Stimulated activated naive CD4-positive, alpha-beta T cell (primary cell): ENCODE results near the gene FST.

Experiments used
- DNase-seq, 6 experiments: peaks; one replicate each; lab custom pipeline; 2025; lab: John Stamatoyannopoulos, UW

The FST gene

DNA sequence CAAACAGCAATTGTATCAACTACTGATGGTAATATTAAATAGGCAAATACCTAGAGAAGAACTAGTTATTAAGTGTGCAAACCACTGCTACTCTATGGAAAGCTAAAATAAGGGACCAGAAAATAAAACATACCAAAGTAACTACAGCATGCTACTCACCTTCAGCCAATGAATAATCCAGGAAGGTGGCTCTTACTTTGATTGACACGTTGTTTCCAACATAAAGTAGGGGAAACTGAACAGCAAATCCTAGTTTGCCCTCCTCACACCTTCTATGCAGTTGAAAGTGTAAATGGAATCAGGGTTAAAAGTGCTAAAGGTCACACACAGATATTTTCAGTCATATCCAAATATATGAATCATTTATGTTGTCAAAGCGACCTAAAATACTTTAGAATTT, 5.1 kb upstream of the FST start:
- no peak for DNase-seq

DNA sequence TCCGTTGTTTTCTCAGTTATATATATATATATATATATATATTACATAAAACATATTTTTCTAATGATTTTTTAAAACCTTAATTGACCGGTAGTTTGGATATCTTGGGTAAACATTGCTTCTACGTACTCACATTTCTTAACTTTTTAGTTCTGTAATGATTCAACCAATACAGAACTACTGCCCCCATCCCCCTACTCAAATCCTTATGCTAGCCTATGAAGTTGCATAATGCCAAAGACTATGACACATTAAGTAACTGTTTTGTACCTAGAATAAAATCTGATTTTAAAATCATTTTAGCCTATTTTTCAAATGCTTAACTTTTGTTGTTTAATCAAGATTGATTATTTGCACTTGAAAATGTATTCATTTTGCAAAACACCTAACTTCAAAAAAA, 4.4 kb upstream of the FST start:
- DNase-seq = no peak

DNA sequence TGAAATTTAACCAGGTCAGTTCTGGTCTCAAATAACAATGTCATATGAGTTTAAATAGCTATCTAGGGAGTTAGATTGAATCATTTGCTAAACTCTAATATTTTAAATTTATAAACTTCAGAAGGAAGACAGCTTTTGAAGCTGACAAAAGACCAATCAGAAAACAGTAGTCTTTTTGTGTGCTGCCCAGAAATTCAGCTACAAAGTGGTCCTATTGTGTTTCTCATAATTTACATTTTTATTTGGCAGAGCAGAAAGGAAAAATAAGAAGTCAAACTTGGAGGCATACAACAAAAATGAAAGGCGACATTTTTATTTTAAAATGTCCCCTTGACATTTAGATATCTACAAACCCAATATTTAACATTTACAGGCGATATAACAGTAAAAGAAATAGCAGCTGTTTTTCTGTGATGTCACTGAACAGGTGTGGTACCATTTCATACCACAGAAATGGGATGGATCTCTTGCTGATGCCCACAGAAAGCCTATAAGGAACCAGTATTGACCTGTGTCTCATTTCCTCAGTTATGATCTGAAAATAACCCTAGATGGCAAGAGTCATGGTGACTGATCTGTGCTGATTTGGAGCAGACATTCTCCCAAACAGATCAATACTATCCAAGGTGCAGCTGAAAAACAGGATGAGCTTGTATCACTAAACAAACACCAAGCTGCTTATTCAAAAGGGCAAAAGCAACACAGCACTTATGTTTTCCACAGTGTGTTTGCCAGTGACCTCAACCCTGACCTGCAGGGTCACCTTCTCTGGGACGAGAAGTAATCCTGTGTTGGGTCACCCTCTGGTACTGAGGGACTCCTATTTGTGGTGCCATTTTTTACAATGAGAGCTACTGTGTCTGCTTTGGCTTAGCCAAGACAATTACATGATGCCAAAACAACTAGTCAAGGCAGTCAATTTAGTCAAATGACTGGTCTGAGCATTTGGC, 3.6 kb upstream of the FST start:
- DNase-seq = no peak

DNA sequence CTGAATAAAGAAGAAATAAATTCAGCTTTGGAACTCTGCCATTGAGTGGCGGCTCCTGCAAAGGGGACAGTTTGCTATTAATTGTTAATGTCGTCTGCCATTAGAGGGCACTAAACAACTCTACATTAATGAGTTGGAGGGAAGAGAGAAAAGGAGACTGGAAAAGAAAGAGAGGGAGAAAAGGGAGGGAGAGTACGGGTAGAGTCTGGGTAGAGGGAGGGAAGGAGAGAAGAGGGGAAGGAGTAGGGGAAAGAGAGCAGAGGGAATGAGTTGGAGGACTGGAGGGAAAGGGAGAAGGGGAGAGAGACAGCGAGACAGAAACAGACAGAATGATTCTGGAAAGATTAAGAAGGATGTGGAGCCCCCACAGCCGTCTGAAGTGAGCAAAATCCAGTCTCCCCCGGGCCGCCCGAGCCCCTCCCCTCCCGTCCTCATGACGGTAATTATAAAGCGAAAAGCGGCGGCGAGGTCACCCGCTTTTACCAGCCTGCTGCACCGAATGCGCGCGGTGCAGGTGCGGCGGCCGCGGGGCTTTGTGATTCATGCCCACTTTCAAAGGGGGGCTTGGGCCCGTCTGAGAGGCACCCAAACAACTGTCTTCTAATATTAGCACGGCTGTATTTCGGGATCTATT, 1.9 kb upstream of the FST start:
- peak in 2 of 6 experiments; percentile 4 to 40 for DNase-seq

DNA sequence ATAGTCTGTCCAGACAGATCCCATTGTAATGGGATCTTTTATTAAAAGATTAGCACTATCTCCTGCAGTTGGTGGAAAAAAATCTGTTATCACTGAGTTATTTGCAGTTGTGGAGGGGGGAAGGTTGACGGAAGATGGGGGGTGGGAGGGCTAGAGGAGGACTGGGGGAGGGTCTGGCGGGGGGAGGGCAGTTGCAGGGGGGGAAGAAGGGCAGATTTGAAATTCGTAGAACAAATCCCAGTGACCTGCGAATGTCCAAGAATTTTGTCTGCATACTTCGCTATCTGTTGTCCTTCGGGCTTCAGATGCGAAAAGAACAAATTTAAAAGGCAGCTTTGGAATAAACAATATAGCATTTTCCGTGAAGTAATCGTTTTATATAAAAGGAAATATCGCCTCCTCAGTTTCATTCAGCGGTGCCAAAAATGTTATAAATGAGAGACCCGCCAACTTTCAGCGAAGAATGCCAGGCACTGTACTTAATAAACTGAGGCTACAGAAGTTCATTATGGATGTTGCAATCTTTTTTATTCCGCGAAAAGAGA, 1.3 kb upstream of the FST start:
- DNase-seq = no peak

DNA sequence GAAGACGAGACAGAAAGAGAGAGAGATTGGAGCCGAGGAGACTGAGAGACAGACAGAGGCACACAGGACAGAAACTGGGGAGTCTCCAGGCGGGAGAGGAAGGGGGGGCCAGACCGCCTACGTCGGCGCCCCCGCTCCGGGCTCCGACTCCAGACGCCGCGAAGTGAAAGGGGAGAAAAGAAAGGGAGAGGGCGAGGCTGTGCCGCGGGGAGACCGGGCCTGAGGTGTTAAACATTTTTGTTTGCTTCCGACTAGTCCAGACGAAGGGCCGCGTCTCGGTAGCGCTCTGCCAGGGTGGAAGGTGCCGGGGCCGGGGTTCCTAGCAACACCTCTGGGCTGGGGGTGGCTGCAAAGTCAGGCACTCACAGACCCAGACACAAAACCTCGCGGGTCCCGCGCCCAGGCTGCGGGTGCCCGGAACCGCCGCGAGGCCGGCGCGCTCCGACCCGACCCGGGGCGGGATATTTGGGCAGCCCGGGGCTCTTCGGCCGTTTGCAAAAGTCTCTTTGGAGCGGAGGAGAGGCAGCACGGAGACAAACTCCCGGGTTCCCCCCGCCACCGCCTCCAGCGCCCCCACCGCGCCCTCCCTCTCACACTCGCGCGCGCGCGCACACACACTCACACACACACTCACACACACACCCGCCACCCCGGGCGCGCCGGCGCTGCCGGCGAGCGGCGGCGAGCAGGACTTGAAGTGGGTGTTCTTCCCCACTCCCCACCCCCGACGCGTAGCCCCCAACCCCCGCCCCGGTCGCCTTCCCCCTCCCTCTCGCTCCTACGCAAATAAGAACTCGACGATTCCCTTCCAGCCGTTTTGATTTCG, 626 bp upstream of the FST start:
- DNase-seq = peak in 3 of 6 experiments; percentile 6 to 36 (median 35)

DNA sequence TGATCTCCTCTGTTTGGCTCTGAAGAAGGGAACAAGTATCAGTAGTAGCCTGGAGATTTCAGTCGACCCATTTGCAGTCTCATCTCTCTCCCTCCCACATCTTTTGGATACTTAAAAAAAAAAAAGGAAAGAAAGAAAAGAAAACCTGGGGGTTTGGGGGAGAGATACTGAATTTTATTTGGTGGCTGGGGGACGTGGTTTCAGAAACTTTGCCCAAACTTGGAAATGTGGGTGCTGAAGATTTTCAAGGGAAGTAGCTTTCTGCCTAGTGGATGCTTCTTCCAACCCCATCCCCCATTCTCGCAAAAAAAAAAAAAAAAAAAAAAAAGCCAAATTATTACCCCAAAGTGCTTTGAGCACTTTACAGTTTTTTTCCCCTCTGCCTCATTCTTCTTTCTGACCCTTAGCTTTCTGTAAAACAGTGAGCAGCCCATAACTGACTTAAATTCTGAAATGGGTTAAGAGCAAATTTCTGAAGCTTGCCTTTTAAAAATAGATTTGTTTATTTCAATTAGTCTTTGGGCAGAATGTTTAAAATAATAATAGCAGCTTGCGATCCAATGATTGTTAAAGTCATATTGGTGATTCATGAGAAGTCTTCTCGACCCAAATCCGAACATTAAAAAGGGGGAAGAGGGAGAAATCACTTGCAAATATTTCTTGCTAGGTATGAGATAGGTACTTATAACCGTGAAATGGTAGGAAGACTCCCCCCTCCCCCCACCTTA, 894 bp downstream of the FST start:
- DNase-seq = peak in 1 of 6 experiments; percentile 14

DNA sequence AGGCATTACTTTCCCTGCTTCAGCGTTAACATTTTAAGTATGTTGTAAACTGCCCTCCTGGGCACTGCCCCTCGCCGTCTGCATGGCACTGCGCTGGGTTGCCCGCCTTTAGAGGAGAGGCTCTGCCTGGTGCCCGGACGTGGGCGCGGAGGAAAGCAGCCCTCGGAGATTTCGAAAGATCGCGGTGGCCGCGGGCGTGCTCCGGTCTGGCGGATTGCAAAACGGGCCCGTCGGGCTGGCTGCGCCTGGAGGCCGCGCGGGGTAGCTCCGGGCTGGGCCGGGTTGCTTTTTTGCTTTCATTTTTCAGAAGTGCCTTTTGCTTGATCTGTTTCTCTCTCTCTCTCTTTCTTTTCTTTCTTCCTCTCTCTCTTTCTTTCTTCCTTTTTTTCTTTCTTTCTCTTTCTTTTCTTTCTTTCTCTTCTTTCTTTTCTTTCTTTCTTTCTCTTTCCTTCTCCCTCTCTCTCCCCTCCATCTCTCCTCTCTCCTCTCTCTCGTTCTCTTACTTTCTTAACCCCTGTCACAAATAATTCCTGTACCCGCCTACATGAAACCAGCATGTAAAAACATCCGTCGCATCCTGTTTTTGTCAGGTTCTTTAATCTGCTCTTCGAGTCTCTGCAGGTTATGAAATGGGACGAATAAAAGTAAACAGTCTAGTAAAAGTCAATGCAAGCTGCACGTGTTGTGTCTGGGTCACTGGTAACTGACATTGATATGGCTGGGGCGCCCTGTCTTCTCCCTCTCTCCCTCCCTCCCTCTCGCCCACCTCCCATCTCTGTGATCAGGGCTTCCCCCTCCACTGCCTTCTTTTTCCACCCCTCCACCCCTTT, 1.7 kb downstream of the FST start:
- peak in 4 of 6 experiments; percentile 12 to 72 (median 48) for DNase-seq

DNA sequence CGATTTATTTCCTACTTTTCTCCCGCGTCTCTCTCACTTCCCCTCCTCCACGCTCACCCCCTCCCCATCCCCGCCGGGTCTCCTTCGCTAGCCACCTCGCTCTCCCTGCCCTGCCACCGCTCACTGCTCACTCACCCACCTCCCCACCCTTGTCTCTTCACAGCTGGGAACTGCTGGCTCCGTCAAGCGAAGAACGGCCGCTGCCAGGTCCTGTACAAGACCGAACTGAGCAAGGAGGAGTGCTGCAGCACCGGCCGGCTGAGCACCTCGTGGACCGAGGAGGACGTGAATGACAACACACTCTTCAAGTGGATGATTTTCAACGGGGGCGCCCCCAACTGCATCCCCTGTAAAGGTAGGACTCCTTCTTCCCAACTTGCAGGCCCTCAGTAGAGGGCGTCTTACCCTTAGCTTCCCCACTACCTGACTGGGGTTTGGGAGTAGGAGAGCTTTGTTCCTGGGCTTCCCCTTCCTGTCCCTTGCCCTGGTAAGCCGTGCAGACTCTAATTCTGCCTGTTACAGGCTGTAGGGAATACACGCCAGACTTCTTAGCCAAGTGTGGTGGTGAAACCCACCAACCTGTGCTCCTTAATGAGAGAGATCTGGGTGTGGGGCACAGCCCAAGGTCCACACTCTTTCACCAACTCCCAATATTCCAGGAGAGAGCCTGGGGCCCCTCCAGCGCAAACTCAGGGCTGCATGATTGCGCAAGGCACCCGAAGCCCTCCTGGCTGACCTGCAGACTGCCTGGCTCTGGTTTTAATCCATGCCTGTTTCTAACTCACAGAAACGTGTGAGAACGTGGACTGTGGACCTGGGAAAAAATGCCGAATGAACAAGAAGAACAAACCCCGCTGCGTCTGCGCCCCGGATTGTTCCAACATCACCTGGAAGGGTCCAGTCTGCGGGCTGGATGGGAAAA, 2.5 kb downstream of the FST start:
- DNase-seq = peak in 1 of 6 experiments; percentile 34

DNA sequence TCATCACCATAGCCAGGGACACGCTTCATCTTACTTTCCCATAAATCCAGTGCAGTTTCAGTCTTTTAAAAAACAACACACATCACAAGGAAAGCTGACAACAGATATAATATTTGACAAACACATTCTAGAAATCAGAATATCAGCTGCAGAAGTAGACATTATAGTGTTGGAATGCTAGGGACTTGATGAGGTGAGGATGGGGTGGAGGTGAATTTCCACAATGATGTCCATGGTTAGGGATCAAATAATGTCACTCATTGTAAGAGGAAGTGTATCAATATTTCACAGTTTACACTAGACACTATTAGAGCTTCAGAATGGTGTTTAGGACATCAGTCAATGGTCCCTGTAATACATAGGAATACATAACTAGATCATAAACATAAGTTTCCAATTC, 7.0 kb downstream of the FST start:
- DNase-seq = no peak

DNA sequence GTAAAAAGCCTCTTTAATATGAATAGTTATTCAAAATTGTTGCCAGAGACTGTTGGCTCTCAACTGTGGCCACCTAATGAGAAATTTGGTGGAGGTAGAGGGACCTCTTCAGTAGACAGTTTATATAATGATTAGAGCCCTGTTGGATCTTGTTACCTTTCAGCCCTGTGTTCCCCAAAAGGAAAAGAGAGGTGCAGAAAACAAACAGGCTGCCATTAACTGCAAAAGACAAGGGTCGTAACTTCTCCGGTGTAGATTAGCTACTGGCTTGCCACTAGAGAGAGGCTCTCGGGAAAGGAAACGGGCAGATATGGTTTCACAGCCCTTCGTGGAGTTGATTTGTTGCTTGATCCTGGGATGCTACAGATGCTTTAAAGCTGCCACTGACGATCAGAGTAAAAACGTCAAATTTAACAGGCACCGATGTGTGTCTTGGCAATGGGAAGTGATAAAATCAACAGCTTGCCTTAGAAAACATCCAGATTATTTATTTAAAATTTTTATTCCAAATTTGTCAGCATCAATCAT, 7.8 kb downstream of the FST start:
- DNase-seq = no peak

DNA sequence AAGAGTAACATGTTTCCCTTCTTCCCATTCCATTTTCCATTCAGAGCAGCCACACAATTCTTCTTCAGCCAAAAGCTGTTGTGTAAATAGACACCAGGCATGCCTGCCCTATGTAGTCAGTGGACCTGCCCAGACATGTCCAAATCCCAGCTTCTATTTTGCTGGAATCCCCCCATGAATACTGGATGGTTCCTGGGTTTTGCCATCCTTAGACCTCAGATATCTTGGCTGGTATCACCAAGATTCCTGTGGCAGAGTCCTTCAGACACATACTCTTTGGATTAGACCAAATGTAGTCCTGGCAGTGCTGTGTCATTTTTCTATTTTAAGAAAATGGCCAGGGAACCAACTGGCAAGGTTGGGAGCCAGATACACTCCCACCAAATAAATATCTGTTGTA, 10.3 kb downstream of the FST start:
- no peak for DNase-seq

DNA sequence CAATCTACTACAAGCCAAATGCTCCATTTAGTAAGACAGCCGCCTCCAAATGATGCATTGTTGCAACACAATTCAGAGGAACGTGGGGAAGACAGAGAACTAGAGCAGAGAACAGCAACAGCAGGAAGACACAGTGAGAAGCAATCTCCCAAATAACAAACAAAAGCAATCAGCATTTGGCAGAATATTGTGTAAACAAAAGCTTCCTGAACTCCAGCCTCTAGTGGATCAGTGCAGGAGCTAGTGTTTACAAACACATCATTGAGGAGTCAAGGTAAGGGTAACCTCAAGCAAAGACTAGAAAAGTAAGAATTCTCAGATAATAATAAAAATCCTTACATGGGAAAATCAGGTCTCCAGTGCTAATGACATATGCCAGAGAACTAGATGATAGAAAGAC, 20.6 kb downstream of the FST start:
- no peak for DNase-seq

DNA sequence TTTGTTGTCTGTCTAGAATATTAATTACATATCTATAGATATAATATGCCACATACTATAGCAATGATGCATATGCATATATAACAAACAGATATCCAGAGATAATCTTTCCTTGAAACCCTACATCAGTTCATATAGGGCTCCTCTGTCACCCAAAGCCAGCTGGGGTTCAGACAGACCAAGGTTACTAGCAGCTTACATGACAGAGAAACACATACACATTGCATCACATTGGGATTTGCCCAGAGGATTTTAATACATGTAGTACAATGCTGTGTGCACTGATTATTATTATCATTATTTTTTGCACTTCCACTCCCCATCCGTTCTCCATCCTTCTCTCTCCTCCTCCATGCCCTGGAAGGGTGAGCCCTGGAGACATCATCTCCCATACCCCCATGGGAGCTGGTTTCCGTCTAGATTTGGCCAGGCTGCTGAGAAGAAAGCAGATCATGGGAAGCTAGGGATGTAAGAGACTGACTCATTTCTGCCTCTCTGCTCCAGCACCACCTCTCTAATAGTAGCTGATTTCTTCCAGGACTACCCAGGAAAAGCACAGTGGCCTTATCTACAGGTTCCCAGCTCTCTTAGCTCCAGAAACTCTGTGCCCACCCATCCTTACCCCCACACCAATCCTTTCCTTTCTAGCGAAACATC, 23.3 kb downstream of the FST start:
- no peak for DNase-seq

DNA sequence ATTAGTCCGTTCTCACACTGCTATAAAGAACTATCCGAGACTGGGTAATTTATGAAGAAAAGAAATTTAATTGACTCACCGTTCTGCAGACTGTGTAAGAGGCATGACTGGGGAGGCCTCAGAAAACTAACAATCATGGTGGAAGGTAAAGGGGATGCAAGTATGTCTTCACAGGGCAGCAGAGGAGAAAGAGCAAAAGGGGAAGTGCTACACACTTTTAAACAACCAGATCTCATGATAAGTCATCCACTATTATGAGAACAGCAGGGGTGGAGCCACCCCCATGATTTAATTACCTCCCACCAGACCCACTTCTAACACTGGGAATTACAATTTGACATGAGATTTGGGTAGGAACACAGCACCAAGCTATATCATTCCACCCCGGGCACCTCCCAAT, 26.6 kb downstream of the FST start:
- DNase-seq = no peak

DNA sequence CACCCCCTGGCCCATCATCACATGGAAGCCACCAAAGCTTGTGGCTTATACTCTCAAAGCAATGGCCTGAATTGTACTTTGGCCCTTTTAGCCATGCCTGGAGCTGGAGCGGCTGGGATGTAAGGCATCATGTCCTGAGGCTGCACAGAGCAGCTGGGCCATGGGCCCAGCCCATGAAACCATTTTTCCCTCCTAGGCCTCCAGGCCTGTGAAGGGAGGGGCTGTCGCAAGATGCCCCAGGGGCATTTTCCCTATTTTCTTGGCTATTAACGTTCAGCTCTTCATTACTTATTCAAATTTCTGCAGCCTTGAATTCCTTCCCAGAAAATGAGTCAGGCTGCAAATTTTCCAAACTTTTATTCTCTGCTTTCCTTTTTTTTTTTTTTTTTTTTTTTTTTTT, 27.7 kb downstream of the FST start:
- DNase-seq = no peak

DNA sequence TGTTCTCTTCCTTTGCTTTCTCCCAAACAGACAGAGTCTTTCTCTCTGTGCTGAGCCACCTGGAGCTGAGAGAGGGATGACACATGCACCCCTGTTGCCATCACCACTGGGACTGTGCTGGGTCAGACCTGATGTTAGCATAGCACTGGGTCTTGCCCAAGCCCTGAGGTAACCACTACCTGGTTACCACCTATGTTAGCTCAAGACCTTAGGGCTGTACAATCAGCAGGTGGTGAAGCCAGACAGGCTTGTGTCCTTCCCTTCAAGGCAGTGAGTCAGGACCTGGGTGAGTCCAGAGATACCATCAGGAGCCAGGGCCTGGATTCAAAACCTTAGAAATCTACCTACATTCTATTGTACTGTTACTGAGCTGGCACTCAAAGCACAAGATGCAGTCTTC, 32.1 kb downstream of the FST start:
- no peak for DNase-seq

DNA sequence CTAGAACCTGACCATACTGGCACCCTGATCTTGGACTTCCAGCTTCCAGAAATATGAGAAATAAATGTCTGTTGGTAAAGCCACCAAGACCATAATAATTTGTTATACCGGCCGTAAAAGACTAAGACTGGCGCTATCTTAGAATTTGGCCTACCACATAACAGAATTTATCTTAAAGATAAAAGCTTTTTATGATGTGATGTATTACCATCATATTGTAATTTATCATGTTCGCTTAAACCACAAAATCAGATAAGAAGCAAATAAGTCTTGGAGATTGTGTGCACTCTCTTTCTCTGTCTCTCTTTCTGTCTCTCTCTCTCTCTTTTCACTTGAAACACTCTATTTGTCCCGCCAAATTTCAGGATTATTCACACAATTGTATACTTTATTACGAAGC, 35.6 kb downstream of the FST start:
- no peak for DNase-seq

DNA sequence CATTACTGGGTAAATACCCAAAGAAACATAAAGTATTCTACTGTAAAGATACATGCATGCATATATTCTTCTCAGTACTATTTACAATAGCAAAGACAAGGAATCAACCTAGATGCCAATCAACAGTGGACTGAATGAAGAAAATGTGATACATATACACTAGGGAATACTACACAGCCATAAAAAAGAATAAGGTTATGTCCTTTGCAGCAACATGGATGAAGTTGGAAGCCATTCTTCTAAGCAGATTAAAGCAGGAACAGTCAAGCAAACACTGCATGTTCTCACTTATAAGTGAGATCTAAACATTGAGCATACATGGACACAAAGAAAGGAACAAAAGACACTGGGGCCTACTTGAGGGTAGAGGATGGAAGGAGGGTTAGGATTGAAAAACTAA, 40.4 kb downstream of the FST start:
- DNase-seq = no peak
